MM.1S (cell line): ENCODE results near the gene VAT1.

ENCODE experiments used
- DNase-seq: peaks from one replicate; pipeline ENCODE4 v3.0.0-alpha.2; 2015
- H2AFZ ChIP-seq: fragments of 300-600 bp; sonication (generic); 2 replicates; pipeline ENCODE4 v1.6.0; 2016; ENCODE audit warnings: antibody characterized with exemption, low read length
- H3F3A ChIP-seq: fragments of 300-600 bp; sonication (generic); 2 replicates; pipeline ENCODE4 v1.6.1; 2016; ENCODE audit warnings: mild to moderate bottlenecking, antibody characterized with exemption, low read length, moderate library complexity, mixed read lengths; ENCODE audit not compliant: insufficient read depth
- H3K27ac ChIP-seq: fragments of 300-600 bp; sonication (generic); 2 replicates; pipeline ENCODE4 v1.5.1; 2016; ENCODE audit warnings: mild to moderate bottlenecking, low read length
- H3K27me3 ChIP-seq: fragments of 300-600 bp; sonication (generic); replicated peaks from 2 replicates; pipeline ENCODE4 v1.6.0; 2016; ENCODE audit warnings: low read length; ENCODE audit not compliant: insufficient read depth
- H3K36me3 ChIP-seq: fragments of 300-600 bp; sonication (generic); replicated peaks from 2 replicates; pipeline ENCODE4 v1.6.1; 2016; ENCODE audit warnings: mild to moderate bottlenecking, low read length, mixed read lengths; ENCODE audit not compliant: insufficient read depth
- H3K4me1 ChIP-seq: fragments of 300-600 bp; sonication (generic); 2 replicates; pipeline ENCODE4 v1.6.1; 2016; ENCODE audit warnings: low read length, mixed read lengths
- H3K4me2 ChIP-seq: fragments of 300-600 bp; sonication (generic); 2 replicates; pipeline ENCODE4 v1.6.0; 2016; ENCODE audit warnings: low read depth, low read length
- H3K4me3 ChIP-seq: fragments of 300-600 bp; sonication (generic); 2 replicates; pipeline ENCODE4 v1.5.1; 2016; ENCODE audit warnings: low read length, mixed read lengths
- H3K79me2 ChIP-seq: fragments of 300-600 bp; sonication (generic); 2 replicates; pipeline ENCODE4 v1.6.1; 2016; ENCODE audit warnings: mixed run types, low read length, mixed read lengths
- H3K9ac ChIP-seq: fragments of 300-600 bp; sonication (generic); 2 replicates; pipeline ENCODE4 v1.6.1; 2016; ENCODE audit warnings: low read length, mixed read lengths
- H3K9me2 ChIP-seq: fragments of 300-600 bp; sonication (generic); replicated peaks from 2 replicates; pipeline ENCODE4 v1.6.1; 2016; ENCODE audit warnings: mild to moderate bottlenecking, low read length, mixed read lengths; ENCODE audit not compliant: insufficient read depth
- H3K9me3 ChIP-seq: fragments of 300-600 bp; sonication (generic); replicated peaks from 2 replicates; pipeline ENCODE4 v1.6.1; 2016; ENCODE audit warnings: mild to moderate bottlenecking, low read length, mixed read lengths; ENCODE audit not compliant: insufficient read depth
- H4K20me1 ChIP-seq: fragments of 300-600 bp; sonication (generic); 2 replicates; pipeline ENCODE4 v1.6.1; 2016; ENCODE audit warnings: mild to moderate bottlenecking, low read length, moderate library complexity, mixed read lengths; ENCODE audit not compliant: insufficient read depth
- EZH2 ChIP-seq: fragments of 300-600 bp; sonication (generic); optimal IDR thresholded peaks from 2 replicates; pipeline ENCODE3; 2017; ENCODE audit warnings: low read depth, mild to moderate bottlenecking, antibody characterized with exemption, low read length, mixed read lengths
- EZH2phosphoT487 ChIP-seq: fragments of 300-600 bp; sonication (generic); IDR thresholded peaks from 2 replicates; pipeline ENCODE4 v1.6.1; 2018; ENCODE audit warnings: antibody characterized with exemption, low read length
- TF ChIP-seq, protein P1 (sequence below): fragments of 300-600 bp; sonication (generic); IDR thresholded peaks from 2 replicates; pipeline ENCODE4 v1.5.1; 2016; ENCODE audit warnings: antibody characterized with exemption, low read length, mixed read lengths

The VAT1 gene

DNA sequence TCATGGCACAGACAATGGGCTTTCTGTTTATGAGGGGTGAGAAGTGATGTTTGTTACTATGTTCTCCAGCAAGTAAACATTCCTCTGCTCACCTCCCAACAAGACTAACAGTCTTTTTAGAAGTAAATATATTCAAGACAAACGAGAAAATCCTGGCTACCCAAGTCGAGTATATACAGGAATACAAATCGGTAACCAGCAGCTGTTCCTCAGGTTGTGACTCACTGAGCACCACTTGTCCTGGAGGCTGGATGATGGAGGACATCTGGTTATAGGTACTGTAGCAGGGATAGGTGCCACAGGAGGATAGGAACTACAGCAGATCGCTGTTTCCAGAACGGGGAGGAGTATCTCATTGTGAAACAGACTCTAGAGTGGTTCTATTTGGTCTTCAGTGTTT is 29.3 kb downstream of the VAT1 start:
- peaks cover 8% of the 10 kb centered on the region; the same call in 1 of the 2 replicates for H3K4me1 ChIP-seq
- no peaks in the 10 kb centered on the region for H3K79me2 ChIP-seq
- peaks cover 12% of the 10 kb centered on the region for H3F3A ChIP-seq
- no peak overlapping the region for H3K9ac ChIP-seq
- H2AFZ ChIP-seq = no peak overlapping the region
- H4K20me1 ChIP-seq = no peaks in the 10 kb centered on the region
- H3K4me3 ChIP-seq = no peak overlapping the region
- H3K9me2 ChIP-seq = no peaks in the 10 kb centered on the region
- H3K27ac ChIP-seq = no peak overlapping the region
- peaks cover 16% of the 10 kb centered on the region for H3K36me3 ChIP-seq
- H3K27me3 ChIP-seq = no peaks in the 10 kb centered on the region
- H3K4me2 ChIP-seq = no peak overlapping the region
- H3K9me3 ChIP-seq = no peaks in the 10 kb centered on the region
- no peak for TF ChIP-seq EZH2
- TF ChIP-seq, protein P1, sequence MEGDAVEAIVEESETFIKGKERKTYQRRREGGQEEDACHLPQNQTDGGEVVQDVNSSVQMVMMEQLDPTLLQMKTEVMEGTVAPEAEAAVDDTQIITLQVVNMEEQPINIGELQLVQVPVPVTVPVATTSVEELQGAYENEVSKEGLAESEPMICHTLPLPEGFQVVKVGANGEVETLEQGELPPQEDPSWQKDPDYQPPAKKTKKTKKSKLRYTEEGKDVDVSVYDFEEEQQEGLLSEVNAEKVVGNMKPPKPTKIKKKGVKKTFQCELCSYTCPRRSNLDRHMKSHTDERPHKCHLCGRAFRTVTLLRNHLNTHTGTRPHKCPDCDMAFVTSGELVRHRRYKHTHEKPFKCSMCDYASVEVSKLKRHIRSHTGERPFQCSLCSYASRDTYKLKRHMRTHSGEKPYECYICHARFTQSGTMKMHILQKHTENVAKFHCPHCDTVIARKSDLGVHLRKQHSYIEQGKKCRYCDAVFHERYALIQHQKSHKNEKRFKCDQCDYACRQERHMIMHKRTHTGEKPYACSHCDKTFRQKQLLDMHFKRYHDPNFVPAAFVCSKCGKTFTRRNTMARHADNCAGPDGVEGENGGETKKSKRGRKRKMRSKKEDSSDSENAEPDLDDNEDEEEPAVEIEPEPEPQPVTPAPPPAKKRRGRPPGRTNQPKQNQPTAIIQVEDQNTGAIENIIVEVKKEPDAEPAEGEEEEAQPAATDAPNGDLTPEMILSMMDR = no peak
- DNase-seq = no peak

DNA sequence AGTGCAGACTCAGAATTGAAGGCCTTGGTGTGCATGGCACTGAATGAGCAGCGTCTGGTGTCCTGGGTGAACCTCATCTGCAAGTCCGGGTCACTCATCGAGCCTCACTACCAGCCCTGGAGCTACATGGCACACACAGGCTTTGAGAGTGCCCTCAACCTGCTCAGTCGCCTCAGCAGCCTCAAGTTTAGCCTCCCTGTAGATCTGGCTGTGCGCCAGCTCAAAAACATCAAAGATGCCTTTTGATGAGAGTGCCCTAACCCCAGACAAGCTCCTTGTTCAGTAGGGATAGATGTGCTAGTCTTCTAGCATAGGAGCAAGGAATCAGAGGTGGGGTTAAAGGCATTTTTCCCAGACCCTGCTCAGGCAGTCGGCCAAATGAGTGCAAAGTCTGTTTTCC is 30.7 kb downstream of the VAT1 start:
- H2AFZ ChIP-seq = no peak overlapping the region
- no peaks in the 10 kb centered on the region for H4K20me1 ChIP-seq
- H3F3A ChIP-seq = no peaks in the 10 kb centered on the region
- no peak overlapping the region for H3K27ac ChIP-seq
- no peaks in the 10 kb centered on the region for H3K79me2 ChIP-seq
- no peaks in the 10 kb centered on the region for H3K27me3 ChIP-seq
- no peaks in the 10 kb centered on the region for H3K9me3 ChIP-seq
- TF ChIP-seq EZH2 (no peak), EZH2phosphoT487 (no peak)
- TF ChIP-seq, protein P1 = no peak
- no peak for DNase-seq
- peaks cover 16% of the 10 kb centered on the region for H3K36me3 ChIP-seq
- H3K9me2 ChIP-seq = no peaks in the 10 kb centered on the region
- H3K4me3 ChIP-seq = no peak overlapping the region
- H3K4me2 ChIP-seq = no peak overlapping the region
- H3K9ac ChIP-seq = no peak overlapping the region
- H3K4me1 ChIP-seq = no peaks in the 10 kb centered on the region

DNA sequence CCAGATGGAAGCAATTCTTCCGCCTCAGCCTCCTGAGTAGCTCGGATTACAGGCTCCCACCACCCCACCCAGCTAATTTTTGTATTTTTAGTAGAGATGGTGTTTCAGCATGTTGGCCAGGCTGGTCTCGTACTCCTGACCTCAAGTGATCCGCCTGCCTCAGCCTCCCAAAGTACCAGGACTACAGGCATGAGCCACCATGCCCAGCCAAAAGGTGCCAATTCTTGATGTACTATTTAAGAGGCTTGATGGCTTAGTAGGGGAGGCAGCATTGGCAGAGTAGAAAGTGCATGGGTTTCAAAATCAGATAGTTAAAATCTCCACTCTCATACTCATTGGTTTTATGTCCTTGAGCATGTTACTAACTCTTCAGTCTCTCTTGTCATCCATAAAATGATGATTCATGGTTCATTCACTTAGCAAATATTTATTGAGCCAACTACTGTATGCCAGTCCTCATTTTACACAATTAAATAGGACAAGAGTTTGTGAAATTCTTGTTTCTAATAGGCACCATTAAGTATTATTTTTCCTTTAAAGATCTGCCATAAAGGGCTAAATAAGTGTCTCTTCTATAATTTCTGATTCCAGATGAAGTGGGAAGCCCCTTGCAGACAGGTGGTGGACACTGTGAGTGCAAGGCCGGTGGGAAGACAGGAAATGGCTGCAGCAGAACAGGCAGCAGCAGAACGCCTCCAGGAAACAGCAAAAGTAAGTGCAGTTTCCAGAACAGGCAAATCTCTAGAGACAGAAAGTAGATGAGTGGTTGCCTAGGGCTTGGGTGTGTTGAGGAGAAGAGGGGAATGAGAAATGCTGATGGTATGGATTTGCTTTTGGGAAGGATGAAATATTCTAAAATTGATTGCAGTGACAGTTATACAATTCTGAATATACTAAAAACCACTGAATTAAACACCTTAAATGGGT is 32.2 kb downstream of the VAT1 start:
- no peak overlapping the region for H2AFZ ChIP-seq
- no peaks in the 10 kb centered on the region for H4K20me1 ChIP-seq
- H3K4me3 ChIP-seq = no peak overlapping the region
- no peaks in the 10 kb centered on the region for H3K27me3 ChIP-seq
- no peaks in the 10 kb centered on the region for H3K4me1 ChIP-seq
- TF ChIP-seq, protein P1 = no peak
- TF ChIP-seq EZH2phosphoT487 (no peak), EZH2 (no peak)
- H3F3A ChIP-seq = no peaks in the 10 kb centered on the region
- H3K79me2 ChIP-seq = peaks cover 12% of the 10 kb centered on the region
- H3K9me3 ChIP-seq = no peaks in the 10 kb centered on the region
- H3K4me2 ChIP-seq = no peak overlapping the region
- H3K36me3 ChIP-seq = peaks cover 16% of the 10 kb centered on the region
- H3K9ac ChIP-seq = no peak overlapping the region
- no peak for DNase-seq
- no peak overlapping the region for H3K27ac ChIP-seq
- no peaks in the 10 kb centered on the region for H3K9me2 ChIP-seq
